H1 (cell line): Measurements from ENCODE around the gene KRT13. TPM values are rescaled to one million over a fixed set of nuclear protein-coding genes. Genes with fewer than 3 reads are reported as not detected.

Experiments used
- BCL11A ChIP-seq, 2 experiments: IDR thresholded peaks; one replicate each; pipeline ENCODE4 v1.6.1; 2011; ENCODE audit warnings: low read depth in 2 of 2, low read length in 2 of 2, mild to moderate bottlenecking in 2 of 2
- CTBP2 ChIP-seq: IDR thresholded peaks from 2 replicates; pipeline ENCODE4 v1.7.0; 2011; ENCODE audit warnings: borderline replicate concordance, mild to moderate bottlenecking, moderate library complexity, mixed read lengths, low read length; ENCODE audit not compliant: insufficient read depth, insufficient read length
- EGR1 ChIP-seq: IDR thresholded peaks from 2 replicates; pipeline ENCODE4 v1.6.1; 2011; ENCODE audit warnings: low read depth, low read length, borderline replicate concordance
- FOSL1 ChIP-seq: IDR thresholded peaks from 2 replicates; pipeline ENCODE4 v1.6.1; 2011; ENCODE audit warnings: mild to moderate bottlenecking, low read depth, low read length, moderate library complexity; ENCODE audit not compliant: insufficient read depth
- JUN ChIP-seq: IDR thresholded peaks from 2 replicates; pipeline ENCODE4 v1.6.1; 2011; ENCODE audit warnings: low read depth, mild to moderate bottlenecking, improper control_type of control experiment, low read length
- JUND ChIP-seq: IDR thresholded peaks from 2 replicates; pipeline ENCODE4 v1.6.1; 2011; ENCODE audit warnings: mild to moderate bottlenecking, improper control_type of control experiment, low read length
- KDM4A ChIP-seq: IDR thresholded peaks from one replicate; pipeline ENCODE4 v1.7.1; 2012; ENCODE audit warnings: low read depth, mild to moderate bottlenecking, moderate library complexity, low read length, inconsistent platforms; ENCODE audit not compliant: severe bottlenecking
- MAX ChIP-seq: IDR thresholded peaks from 2 replicates; pipeline ENCODE4 v1.6.1; 2012; ENCODE audit warnings: inconsistent platforms
- NRF1 ChIP-seq: IDR thresholded peaks from 2 replicates; pipeline ENCODE4 v1.6.1; 2011; ENCODE audit warnings: mild to moderate bottlenecking, low read depth, low read length, improper control_type of control experiment
- POU5F1 ChIP-seq: IDR thresholded peaks from 2 replicates; pipeline ENCODE4 v1.6.1; 2011; ENCODE audit warnings: low read depth, mild to moderate bottlenecking, low read length, moderate library complexity
- SIN3A ChIP-seq, 2 experiments: IDR thresholded peaks in 1 of 2; conservative IDR thresholded peaks in 1 of 2; 2 replicates each; pipeline ENCODE4 v1.6.1; 2011 to 2012; ENCODE audit warnings: low read length in 2 of 2, improper control_type of control experiment in 1 of 2, low read depth in 1 of 2, mild to moderate bottlenecking in 1 of 2
- SIX5 ChIP-seq: IDR thresholded peaks from 2 replicates; pipeline ENCODE4 v1.6.1; 2011; ENCODE audit warnings: mild to moderate bottlenecking, low read depth, low read length
- ZNF274 ChIP-seq: IDR thresholded peaks from 2 replicates; pipeline ENCODE4 v1.7.0; 2012; ENCODE audit warnings: low read length, borderline replicate concordance; ENCODE audit errors: extremely low read depth
- polyA plus RNA-seq, 7 experiments: library from polyadenylated mRNA; depleted of rRNA in 3 of 7; stranded (reverse) in 5 of 7; unstranded in 2 of 7; fragments of >200 nt in 5 of 7; fragments of 200-250 nt in 2 of 7; gene quantifications; 1 replicate in 5 of 7; 2 replicates in 1 of 7; 4 replicates in 1 of 7; pipeline versions ENCODE4 v1.2.1 to v1.2.3, GENCODE V29; 2011 to 2013; ENCODE audit warnings: missing spikeins in 2 of 7, mixed read lengths in 2 of 7
- total RNA-seq: library from RNA; stranded (reverse); fragmentation: NEBNext Ultra II Directional; extraction: Animal tissue kit (Norgen Biotek cat#: 25700); gene quantifications from 2 replicates; pipeline ENCODE4 v1.2.1, GENCODE V29; 2021

The KRT13 gene
- total and polyA plus RNA-seq, 2 of the 8 experiments (the other 6 are each of a cell fraction or from before 2014, with no cell fraction given): 0.09 TPM; not detected in 1

DNA sequence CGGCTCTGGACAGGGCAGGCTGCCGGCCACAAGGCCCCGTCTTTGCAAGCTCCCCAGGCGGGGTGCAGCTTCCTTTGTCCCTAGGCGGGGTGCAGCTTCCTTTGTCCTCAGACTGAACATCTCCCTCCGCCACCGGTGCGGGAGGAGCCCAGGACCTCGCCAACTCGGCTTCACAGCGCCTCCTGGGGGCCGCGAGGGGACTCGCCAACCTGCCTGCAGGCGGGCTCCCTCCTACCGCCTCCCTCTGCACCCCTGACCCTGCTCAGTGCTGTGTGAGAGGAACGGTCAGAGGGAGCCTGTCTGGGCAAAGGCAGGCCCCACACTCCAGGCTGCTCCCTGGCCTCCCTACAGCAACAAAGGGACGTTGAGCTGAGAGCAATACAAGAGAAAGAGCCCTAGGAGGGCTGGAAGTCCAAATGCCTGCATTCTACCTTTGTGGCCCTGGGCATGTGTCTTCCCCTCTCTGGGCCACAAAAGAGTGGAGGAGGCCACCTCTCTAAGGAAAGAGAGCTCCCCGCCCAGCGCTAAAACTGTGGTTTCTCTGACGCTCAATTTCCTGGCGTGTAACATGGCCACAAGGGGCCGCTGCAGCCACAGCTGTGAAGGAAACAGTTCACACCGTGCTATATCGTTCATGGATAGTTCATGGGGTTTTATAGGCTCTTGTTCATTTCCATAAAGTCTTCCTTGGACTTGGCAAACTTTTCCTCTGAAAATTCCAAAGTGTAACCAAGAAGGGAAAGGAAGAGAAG is 43.6 kb upstream of the KRT13 start (continued):
- TF ChIP-seq JUN (no peak), NRF1 (no peak), SIN3A (conservative IDR thresholded peaks at IDR 0.05 in 1 of 2, IDR thresholded peaks at IDR 0.05 in 1 of 2; ENCODE audit: low read depth in 1 of 2, low read length in 2 of 2) (0 out of 4 replicates have a peak, but pooled peaks of 1 of the 2 experiments have one; percentile 31), POU5F1 (no peak), FOSL1 (no peak), ZNF274 (no peak), EGR1 (no peak), CTBP2 (no peak), MAX (peak; percentile 73), SIX5 (no peak), KDM4A (no peak), BCL11A (IDR thresholded peaks at IDR 0.05; ENCODE audit: low read depth in 2 of 2, low read length in 2 of 2) (no peak), JUND (0 out of 2 replicates have a peak, but pooled peaks have one; percentile 16)
